HEK293 (cell line): ENCODE measurements around the gene NOG.
A peak's percentile ranks its signal among the peaks of the same experiment; 100 is the strongest.

ENCODE experiments used
- BCL11B ChIP-seq: fragments of 450-650 bp; formaldehyde crosslinking; IDR thresholded peaks from 2 replicates; pipeline ENCODE4 v1.5.1; 2016; ENCODE audit warnings: low read depth, missing biosample characterization, missing genetic modification characterization
- EGR2 ChIP-seq: fragments of 450-650 bp; formaldehyde crosslinking; IDR thresholded peaks from 2 replicates; pipeline ENCODE4 v1.5.1; 2016; ENCODE audit warnings: low read depth, missing biosample characterization, missing genetic modification characterization
- GLI2 ChIP-seq: fragments of 450-650 bp; formaldehyde crosslinking; IDR thresholded peaks from 2 replicates; pipeline ENCODE4; 2017; ENCODE audit warnings: missing biosample characterization, missing genetic modification characterization, low read depth, borderline replicate concordance
- PRDM1 ChIP-seq: fragments of 450-650 bp; formaldehyde crosslinking; IDR thresholded peaks from 2 replicates; pipeline ENCODE4; 2016; ENCODE audit warnings: missing biosample characterization, missing genetic modification characterization
- REST ChIP-seq: fragments of 450-650 bp; formaldehyde crosslinking; IDR thresholded peaks from 2 replicates; pipeline ENCODE4 v1.5.1; 2016; ENCODE audit warnings: missing biosample characterization, missing genetic modification characterization
- SCRT2 ChIP-seq: fragments of 450-650 bp; formaldehyde crosslinking; IDR thresholded peaks from 2 replicates; pipeline ENCODE4 v1.5.1; 2016; ENCODE audit warnings: missing biosample characterization, missing genetic modification characterization
- SETDB1 ChIP-seq: IDR thresholded peaks from one replicate; pipeline ENCODE4 v1.6.1; 2017; ENCODE audit warnings: mild to moderate bottlenecking, low read length, moderate library complexity, mixed read lengths; ENCODE audit not compliant: insufficient read length
- SP2 ChIP-seq: fragments of 450-650 bp; formaldehyde crosslinking; IDR thresholded peaks from 2 replicates; pipeline ENCODE4 v1.5.1; 2016; ENCODE audit warnings: missing biosample characterization, missing genetic modification characterization
- SP3 ChIP-seq: fragments of 450-650 bp; formaldehyde crosslinking; IDR thresholded peaks from 2 replicates; pipeline ENCODE4 v1.5.1; 2016; ENCODE audit warnings: missing biosample characterization, missing genetic modification characterization
- YY2 ChIP-seq: fragments of 450-650 bp; formaldehyde crosslinking; IDR thresholded peaks from 2 replicates; pipeline ENCODE4 v1.5.1; 2016; ENCODE audit warnings: missing biosample characterization, missing genetic modification characterization
- ZBTB1 ChIP-seq: fragments of 450-650 bp; formaldehyde crosslinking; IDR thresholded peaks from 2 replicates; pipeline ENCODE4 v1.5.1; 2016; ENCODE audit warnings: missing biosample characterization, missing genetic modification characterization
- ZBTB26 ChIP-seq: fragments of 450-650 bp; formaldehyde crosslinking; optimal IDR thresholded peaks from 2 replicates; pipeline ENCODE3; 2016; ENCODE audit warnings: missing biosample characterization, mild to moderate bottlenecking, missing genetic modification characterization
- ZBTB48 ChIP-seq: fragments of 450-650 bp; formaldehyde crosslinking; IDR thresholded peaks from 2 replicates; pipeline ENCODE4 v1.5.1; 2016; ENCODE audit warnings: missing biosample characterization, missing genetic modification characterization
- ZBTB8A ChIP-seq: fragments of 450-650 bp; formaldehyde crosslinking; IDR thresholded peaks from 2 replicates; pipeline ENCODE4 v1.5.1; 2016; ENCODE audit warnings: missing biosample characterization, missing genetic modification characterization
- ZEB2 ChIP-seq: fragments of 450-650 bp; formaldehyde crosslinking; IDR thresholded peaks from 2 replicates; pipeline ENCODE4 v1.5.1; 2016; ENCODE audit warnings: missing biosample characterization, missing genetic modification characterization
- ZNF133 ChIP-seq: fragments of 450-650 bp; formaldehyde crosslinking; IDR thresholded peaks from 2 replicates; pipeline ENCODE4 v1.5.1; 2016; ENCODE audit warnings: missing biosample characterization, missing genetic modification characterization
- ZNF211 ChIP-seq: fragments of 450-650 bp; formaldehyde crosslinking; IDR thresholded peaks from 2 replicates; pipeline ENCODE4 v1.5.1; 2016; ENCODE audit warnings: low read depth, missing biosample characterization, missing genetic modification characterization
- ZNF248 ChIP-seq: fragments of 450-650 bp; formaldehyde crosslinking; IDR thresholded peaks from 2 replicates; pipeline ENCODE4 v1.5.1; 2017; ENCODE audit warnings: missing biosample characterization, missing genetic modification characterization
- ZNF26 ChIP-seq: fragments of 450-650 bp; formaldehyde crosslinking; IDR thresholded peaks from 2 replicates; pipeline ENCODE4 v1.5.1; 2016; ENCODE audit warnings: missing biosample characterization, missing genetic modification characterization
- ZNF350 ChIP-seq: fragments of 450-650 bp; formaldehyde crosslinking; IDR thresholded peaks from 2 replicates; pipeline ENCODE4 v1.5.0; 2017; ENCODE audit warnings: missing biosample characterization, mild to moderate bottlenecking, missing genetic modification characterization
- ZNF366 ChIP-seq: fragments of 450-650 bp; formaldehyde crosslinking; conservative IDR thresholded peaks from 2 replicates; pipeline ENCODE4 v1.5.1; 2016; ENCODE audit warnings: missing biosample characterization, missing genetic modification characterization
- ZNF37A ChIP-seq: fragments of 450-650 bp; IDR thresholded peaks from 2 replicates; pipeline ENCODE4 v1.5.1; 2018; ENCODE audit warnings: missing biosample characterization, missing genetic modification characterization
- ZNF488 ChIP-seq: fragments of 450-650 bp; formaldehyde crosslinking; IDR thresholded peaks from 2 replicates; pipeline ENCODE4 v1.5.1; 2016; ENCODE audit warnings: missing biosample characterization, missing genetic modification characterization
- ZNF521 ChIP-seq: fragments of 450-650 bp; formaldehyde crosslinking; IDR thresholded peaks from 2 replicates; pipeline ENCODE4 v1.5.1; 2017; ENCODE audit warnings: missing biosample characterization, mild to moderate bottlenecking, missing genetic modification characterization
- ZNF555 ChIP-seq: fragments of 450-650 bp; formaldehyde crosslinking; conservative IDR thresholded peaks from 2 replicates; pipeline ENCODE4 v1.5.1; 2017; ENCODE audit warnings: missing biosample characterization, mild to moderate bottlenecking, missing genetic modification characterization, inconsistent platforms
- ZNF561 ChIP-seq: fragments of 450-650 bp; IDR thresholded peaks from 2 replicates; pipeline ENCODE4 v1.5.1; 2018; ENCODE audit warnings: missing biosample characterization, missing genetic modification characterization, borderline replicate concordance
- ZNF571 ChIP-seq: fragments of 450-650 bp; formaldehyde crosslinking; IDR thresholded peaks from 2 replicates; pipeline ENCODE4 v1.5.0; 2017; ENCODE audit warnings: missing biosample characterization, missing genetic modification characterization
- ZNF580 ChIP-seq: fragments of 450-650 bp; formaldehyde crosslinking; IDR thresholded peaks from 2 replicates; pipeline ENCODE4 v1.5.1; 2016; ENCODE audit warnings: missing biosample characterization, missing genetic modification characterization
- ZNF624 ChIP-seq: fragments of 450-650 bp; formaldehyde crosslinking; IDR thresholded peaks from 2 replicates; pipeline ENCODE4 v1.5.1; 2017; ENCODE audit warnings: missing biosample characterization, missing genetic modification characterization
- ZNF670 ChIP-seq: fragments of 450-650 bp; formaldehyde crosslinking; IDR thresholded peaks from 2 replicates; pipeline ENCODE4 v1.5.1; 2016; ENCODE audit warnings: missing biosample characterization, missing genetic modification characterization, low read depth
- ZNF777 ChIP-seq: fragments of 450-650 bp; formaldehyde crosslinking; IDR thresholded peaks from 2 replicates; pipeline ENCODE4 v1.5.1; 2017; ENCODE audit warnings: missing biosample characterization, missing genetic modification characterization, borderline replicate concordance
- TF ChIP-seq, protein P1 (sequence below): IDR thresholded peaks from 2 replicates; pipeline ENCODE4 v1.6.1; 2011; ENCODE audit warnings: mild to moderate bottlenecking, low read depth, low read length, borderline replicate concordance
- TF ChIP-seq, protein P2 (sequence below): fragments of 450-650 bp; formaldehyde crosslinking; IDR thresholded peaks from 2 replicates; pipeline ENCODE4 v1.5.1; 2017; ENCODE audit warnings: missing biosample characterization, missing genetic modification characterization

The NOG gene

DNA sequence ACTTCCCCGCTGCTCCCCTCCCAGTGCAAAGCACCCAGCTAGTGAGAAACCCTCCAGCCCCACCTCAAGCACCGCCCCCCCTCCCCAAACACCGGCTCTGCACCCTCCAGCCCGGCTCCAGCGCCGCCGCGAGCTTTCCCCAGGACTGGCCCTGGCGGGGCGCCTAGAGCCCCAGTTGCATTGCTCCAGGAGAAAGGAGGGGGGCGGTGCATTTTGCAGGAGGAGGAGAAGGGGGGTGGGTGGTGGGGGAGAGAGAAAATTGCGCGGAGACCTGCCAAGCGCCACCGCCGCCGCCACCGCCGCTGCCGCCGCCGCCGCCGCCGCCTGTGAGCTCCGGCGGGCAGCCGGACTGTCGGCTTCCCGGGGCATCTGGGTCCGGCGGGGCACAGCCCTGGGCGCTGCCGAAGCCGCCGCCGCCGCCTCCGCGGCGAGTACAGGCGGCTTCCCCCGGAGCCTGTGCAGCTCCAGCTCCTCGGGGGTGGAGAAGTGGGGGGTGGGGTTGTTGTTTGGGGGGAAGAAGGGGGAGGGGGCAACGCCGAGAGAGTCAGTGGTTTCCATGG is 333 bp upstream of the NOG start (continued):
- TF ChIP-seq ZNF580 (tag by site-specific recombination) (no peak), ZBTB26 (no peak), ZNF26 (tag by site-specific recombination) (no peak), GLI2 (tag by site-specific recombination) (no peak), ZNF133 (no peak), BCL11B (tag by site-specific recombination) (no peak), ZNF555 (tag by site-specific recombination) (no peak), SETDB1 (no peak), ZNF488 (tag by site-specific recombination) (no peak), ZNF571 (tag by site-specific recombination) (no peak), REST (tag by site-specific recombination) (no peak), SP3 (tag by site-specific recombination) (0 out of 2 replicates have a peak, but pooled peaks have one; percentile 13), EGR2 (tag by site-specific recombination) (no peak), PRDM1 (no peak), ZNF561 (tag by site-specific recombination) (no peak), ZBTB1 (tag by site-specific recombination) (no peak), ZNF211 (tag by site-specific recombination) (no peak), ZNF350 (tag by site-specific recombination) (no peak), ZNF366 (tag by site-specific recombination) (no peak), ZNF37A (no peak), ZBTB48 (tag by site-specific recombination) (no peak), YY2 (tag by site-specific recombination) (no peak), SCRT2 (tag by site-specific recombination) (no peak), ZNF670 (tag by site-specific recombination) (no peak), ZNF248 (tag by site-specific recombination) (no peak), ZNF777 (tag by site-specific recombination) (no peak), ZNF521 (tag by site-specific recombination) (no peak), ZNF624 (tag by site-specific recombination) (no peak), ZBTB8A (tag by site-specific recombination) (no peak), ZEB2 (tag by site-specific recombination) (peak; percentile 18; the same call in 1 of the 2 replicates), SP2 (tag by site-specific recombination) (peak; percentile 41; the same call in 1 of the 2 replicates)
- TF ChIP-seq, protein P1, sequence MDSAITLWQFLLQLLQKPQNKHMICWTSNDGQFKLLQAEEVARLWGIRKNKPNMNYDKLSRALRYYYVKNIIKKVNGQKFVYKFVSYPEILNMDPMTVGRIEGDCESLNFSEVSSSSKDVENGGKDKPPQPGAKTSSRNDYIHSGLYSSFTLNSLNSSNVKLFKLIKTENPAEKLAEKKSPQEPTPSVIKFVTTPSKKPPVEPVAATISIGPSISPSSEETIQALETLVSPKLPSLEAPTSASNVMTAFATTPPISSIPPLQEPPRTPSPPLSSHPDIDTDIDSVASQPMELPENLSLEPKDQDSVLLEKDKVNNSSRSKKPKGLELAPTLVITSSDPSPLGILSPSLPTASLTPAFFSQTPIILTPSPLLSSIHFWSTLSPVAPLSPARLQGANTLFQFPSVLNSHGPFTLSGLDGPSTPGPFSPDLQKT: no peak
- TF ChIP-seq, protein P2, sequence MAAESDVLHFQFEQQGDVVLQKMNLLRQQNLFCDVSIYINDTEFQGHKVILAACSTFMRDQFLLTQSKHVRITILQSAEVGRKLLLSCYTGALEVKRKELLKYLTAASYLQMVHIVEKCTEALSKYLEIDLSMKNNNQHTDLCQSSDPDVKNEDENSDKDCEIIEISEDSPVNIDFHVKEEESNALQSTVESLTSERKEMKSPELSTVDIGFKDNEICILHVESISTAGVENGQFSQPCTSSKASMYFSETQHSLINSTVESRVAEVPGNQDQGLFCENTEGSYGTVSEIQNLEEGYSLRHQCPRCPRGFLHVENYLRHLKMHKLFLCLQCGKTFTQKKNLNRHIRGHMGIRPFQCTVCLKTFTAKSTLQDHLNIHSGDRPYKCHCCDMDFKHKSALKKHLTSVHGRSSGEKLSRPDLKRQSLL (tag by site-specific recombination): peak; percentile 100
